Posterior vena cava (tissue), 2 donors: ENCODE measurements around the gene ANO5. TPM values are rescaled to one million over a fixed set of nuclear protein-coding genes. Genes with fewer than 3 reads are reported as not detected.

Source experiments
- DNase-seq: peaks from one replicate; pipeline ENCODE4 v3.0.0-alpha.2; 2020; ENCODE audit warnings: low spot score
- intact Hi-C, 2 donors: fragments of 100-400 bp; cut with DNase I; formaldehyde crosslinking; loops; one replicate each; pipeline versions ENCODE4 v1.14.1 to v1.14.2; 2022 to 2023
- long read RNA-seq, 2 donors: library from polyadenylated mRNA; unstranded; transcript quantifications; one replicate each; pipeline ENCODE4 v2.0.0, GENCODE V29; 2020 to 2021
- total RNA-seq, 2 donors: library from RNA; stranded (reverse); fragmentation: NEBNext Ultra II Directional; extraction: Animal tissue kit (Norgen Biotek cat#: 25700); gene quantifications; one replicate each; pipeline ENCODE4 v1.2.1, GENCODE V29; 2021
- donor health status: DM: yes; HTN: yes; CAD: no.
- donor health status: DM: yes; HTN: yes; CAD: no.

The ANO5 gene
- total RNA-seq, result 1 to 10 TPM; 2.3 to 3.5 TPM
- long read RNA-seq, donor 1, partial matches to known transcripts, result 0 of 2 reads
- long read RNA-seq, donor 1, other reads (novel, unspliced or antisense), result 2 of 2 reads
- long read RNA-seq, donor 2, result 0 reads

- peak; percentile 83 for DNase-seq
Measured at GRCh38 chr11:22192642-22193347, at the start of gene ANO5. Gene ANO5 (plus strand): TSS chr11:22193085. CDS start chr11:22193493, 408 bp downstream.

GRCh38 chr11:22151649-22152197, 41.2 kb upstream of the ANO5 start:
- DNase-seq, result no peak
- intact Hi-C loops, result no loop called here

More at GRCh38 chr11:22192642-22193347, at the start of gene ANO5:
- intact Hi-C loops, result no loop called here

- no peak for DNase-seq
- intact Hi-C loops, result no loop called here
Measured at GRCh38 chr11:22157531-22157930, 35.4 kb upstream of the ANO5 start.

GRCh38 chr11:22161489-22161888, 31.4 kb upstream of the ANO5 start:
- intact Hi-C loops, result no loop called here
- no peak for DNase-seq

- no peak for DNase-seq
- intact Hi-C loops, result no loop called here
Measured at GRCh38 chr11:22162756-22163155, 30.1 kb upstream of the ANO5 start.

- intact Hi-C loops, result no loop called here
- DNase-seq, result no peak
Measured at GRCh38 chr11:22163394-22163797, 29.5 kb upstream of the ANO5 start.

GRCh38 chr11:22165087-22165486, 27.8 kb upstream of the ANO5 start:
- intact Hi-C loops, result no loop called here

GRCh38 chr11:22165759-22166513, 26.9 kb upstream of the ANO5 start:
- no peak for DNase-seq
- intact Hi-C loops, result no loop called here

More at GRCh38 chr11:22165087-22165486, 27.8 kb upstream of the ANO5 start:
- DNase-seq, result no peak

- intact Hi-C loops, result no loop called here
- DNase-seq, result no peak
Measured at GRCh38 chr11:22169833-22170232, 23.1 kb upstream of the ANO5 start.

GRCh38 chr11:22173532-22173931, 19.4 kb upstream of the ANO5 start:
- intact Hi-C loops, result no loop called here
- DNase-seq, result no peak

GRCh38 chr11:22177186-22177585, 15.7 kb upstream of the ANO5 start:
- no peak for DNase-seq
- intact Hi-C loops, result loop anchor here in 1 of 2 donors (5.0 kb wide), 1 partner anchor 125 kb away; no protein-coding TSS in a partner anchor

- no peak for DNase-seq
- intact Hi-C loops, result loop anchor here in 1 of 2 donors (5.0 kb wide), 1 partner anchor 123 kb away; no protein-coding TSS in a partner anchor
Measured at GRCh38 chr11:22179626-22180025, 13.3 kb upstream of the ANO5 start.

- intact Hi-C loops, result no loop called here
- DNase-seq, result no peak
Measured at GRCh38 chr11:22180131-22180530, 12.8 kb upstream of the ANO5 start.

- DNase-seq, result no peak
- intact Hi-C loops, result no loop called here
Measured at GRCh38 chr11:22189660-22190059, 3.2 kb upstream of the ANO5 start.

- intact Hi-C loops, result no loop called here
- no peak for DNase-seq
Measured at GRCh38 chr11:22190827-22191463, 1.9 kb upstream of the ANO5 start.

GRCh38 chr11:22192289-22192641, 620 bp upstream of the ANO5 start:
- DNase-seq, result peak; percentile 59
- intact Hi-C loops, result no loop called here

- DNase-seq, result peak; percentile 76
- intact Hi-C loops, result no loop called here
Measured at GRCh38 chr11:22193348-22194051, 615 bp downstream of the ANO5 start.

GRCh38 chr11:22194306-22194705, 1.4 kb downstream of the ANO5 start:
- intact Hi-C loops, result no loop called here
- no peak for DNase-seq

GRCh38 chr11:22194907-22195306, 2.0 kb downstream of the ANO5 start:
- DNase-seq, result no peak
- intact Hi-C loops, result no loop called here
